Measurements from ENCODE around the gene MDM4.

Gene MDM4

GRCh38 chr1:204563307-204563706, 47.1 kb downstream of the MDM4 start:
- DNase-seq (ENCODE audit: extremely low read depth, low read depth) = no peak
- no peak for TF ChIP-seq CTCF (IDR thresholded peaks at IDR 0.05; ENCODE audit: low read depth, low read length, missing control alignments)
- H3K4me3 ChIP-seq (replicated peaks; ENCODE audit: low read depth, low read length) = no peak overlapping the region

- no peak for DNase-seq (ENCODE audit: extremely low read depth, low read depth)
- no peak overlapping the region for H3K4me3 ChIP-seq (replicated peaks; ENCODE audit: low read depth, low read length)
- no peak for TF ChIP-seq CTCF (IDR thresholded peaks at IDR 0.05; ENCODE audit: low read depth, low read length, missing control alignments)
These were observed 47.6 kb downstream of the MDM4 start for GRCh38 chr1:204563780-204564179.

GRCh38 chr1:204564835-204565234, 48.6 kb downstream of the MDM4 start:
- no peak for TF ChIP-seq CTCF (IDR thresholded peaks at IDR 0.05; ENCODE audit: low read depth, low read length, missing control alignments)
- no peak for DNase-seq (ENCODE audit: extremely low read depth, low read depth)
- no peak overlapping the region for H3K4me3 ChIP-seq (replicated peaks; ENCODE audit: low read depth, low read length)

- TF ChIP-seq CTCF (IDR thresholded peaks at IDR 0.05; ENCODE audit: low read depth, low read length, missing control alignments) = peak; percentile 64
- DNase-seq (ENCODE audit: extremely low read depth, low read depth) = peak; percentile 41
- H3K4me3 ChIP-seq (replicated peaks; ENCODE audit: low read depth, low read length) = no peak overlapping the region
These were observed 49.7 kb downstream of the MDM4 start for GRCh38 chr1:204565617-204566582.

- no peak overlapping the region for H3K4me3 ChIP-seq (replicated peaks; ENCODE audit: low read depth, low read length)
- DNase-seq (ENCODE audit: extremely low read depth, low read depth) = no peak
- TF ChIP-seq CTCF (IDR thresholded peaks at IDR 0.05; ENCODE audit: low read depth, low read length, missing control alignments) = no peak
These were observed 50.4 kb downstream of the MDM4 start for GRCh38 chr1:204566583-204566955.

GRCh38 chr1:204567071-204567470, 50.9 kb downstream of the MDM4 start:
- no peak for TF ChIP-seq CTCF (IDR thresholded peaks at IDR 0.05; ENCODE audit: low read depth, low read length, missing control alignments)
- DNase-seq (ENCODE audit: extremely low read depth, low read depth) = no peak
- H3K4me3 ChIP-seq (replicated peaks; ENCODE audit: low read depth, low read length) = no peak overlapping the region
